AG09309 (cell line): ENCODE results near the gene SLX4.

ENCODE experiments used
- DNase-seq: peaks from one replicate; pipeline ENCODE4 v3.0.0-alpha.2; 2010; ENCODE audit warnings: low read depth
- H3K4me3 ChIP-seq: 2 replicates; pipeline ENCODE4 v1.5.1; 2011; ENCODE audit warnings: mild to moderate bottlenecking, low read depth, low read length, moderate library complexity; ENCODE audit not compliant: control insufficient read depth
- TF ChIP-seq, protein P1 (sequence below): IDR thresholded peaks from 2 replicates; pipeline ENCODE4 v1.5.1; 2011; ENCODE audit warnings: mild to moderate bottlenecking, low read depth, low read length, inconsistent platforms; ENCODE audit not compliant: insufficient read depth, control insufficient read depth; ENCODE audit errors: missing control alignments

SLX4 gene

GRCh38 chr16:3542601-3543373 is 68.6 kb downstream of the SLX4 start:
- TF ChIP-seq, protein P1, sequence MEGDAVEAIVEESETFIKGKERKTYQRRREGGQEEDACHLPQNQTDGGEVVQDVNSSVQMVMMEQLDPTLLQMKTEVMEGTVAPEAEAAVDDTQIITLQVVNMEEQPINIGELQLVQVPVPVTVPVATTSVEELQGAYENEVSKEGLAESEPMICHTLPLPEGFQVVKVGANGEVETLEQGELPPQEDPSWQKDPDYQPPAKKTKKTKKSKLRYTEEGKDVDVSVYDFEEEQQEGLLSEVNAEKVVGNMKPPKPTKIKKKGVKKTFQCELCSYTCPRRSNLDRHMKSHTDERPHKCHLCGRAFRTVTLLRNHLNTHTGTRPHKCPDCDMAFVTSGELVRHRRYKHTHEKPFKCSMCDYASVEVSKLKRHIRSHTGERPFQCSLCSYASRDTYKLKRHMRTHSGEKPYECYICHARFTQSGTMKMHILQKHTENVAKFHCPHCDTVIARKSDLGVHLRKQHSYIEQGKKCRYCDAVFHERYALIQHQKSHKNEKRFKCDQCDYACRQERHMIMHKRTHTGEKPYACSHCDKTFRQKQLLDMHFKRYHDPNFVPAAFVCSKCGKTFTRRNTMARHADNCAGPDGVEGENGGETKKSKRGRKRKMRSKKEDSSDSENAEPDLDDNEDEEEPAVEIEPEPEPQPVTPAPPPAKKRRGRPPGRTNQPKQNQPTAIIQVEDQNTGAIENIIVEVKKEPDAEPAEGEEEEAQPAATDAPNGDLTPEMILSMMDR: no peak
- H3K4me3 ChIP-seq: no peak overlapping the region
- no peak for DNase-seq

DNA sequence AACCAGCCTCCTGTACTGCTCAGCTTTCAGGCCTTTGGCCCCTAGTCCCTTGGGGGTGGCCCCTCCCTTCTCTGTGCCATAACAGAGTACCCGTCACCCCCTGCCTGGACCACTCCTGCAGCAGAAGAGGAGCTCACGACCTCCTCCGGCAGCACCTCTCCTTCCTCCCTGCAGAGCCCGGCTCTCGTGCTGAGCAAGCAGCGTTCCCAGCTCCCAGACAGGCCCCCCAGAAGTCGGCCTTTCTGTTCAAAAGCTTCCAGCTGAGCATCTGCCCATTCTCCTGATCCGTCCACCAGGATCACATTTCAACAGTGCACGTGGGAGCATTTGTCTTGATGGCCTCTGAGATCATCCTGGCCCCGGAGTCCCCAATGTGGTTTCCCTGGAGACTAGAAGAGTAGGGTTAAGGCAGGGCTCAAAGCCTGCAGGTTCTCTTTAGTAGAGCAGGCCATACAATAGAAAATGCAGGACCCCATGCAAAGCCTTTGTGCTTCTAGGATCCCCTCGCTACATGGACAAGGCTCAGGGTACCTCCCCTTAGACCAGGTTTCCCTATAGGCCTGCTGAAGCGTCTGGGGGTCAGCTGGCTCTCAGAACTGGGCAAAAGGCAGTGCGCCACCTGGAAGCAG is 69.8 kb downstream of the SLX4 start:
- no peak for DNase-seq
- H3K4me3 ChIP-seq: no peak overlapping the region
- TF ChIP-seq, protein P1: no peak

DNA sequence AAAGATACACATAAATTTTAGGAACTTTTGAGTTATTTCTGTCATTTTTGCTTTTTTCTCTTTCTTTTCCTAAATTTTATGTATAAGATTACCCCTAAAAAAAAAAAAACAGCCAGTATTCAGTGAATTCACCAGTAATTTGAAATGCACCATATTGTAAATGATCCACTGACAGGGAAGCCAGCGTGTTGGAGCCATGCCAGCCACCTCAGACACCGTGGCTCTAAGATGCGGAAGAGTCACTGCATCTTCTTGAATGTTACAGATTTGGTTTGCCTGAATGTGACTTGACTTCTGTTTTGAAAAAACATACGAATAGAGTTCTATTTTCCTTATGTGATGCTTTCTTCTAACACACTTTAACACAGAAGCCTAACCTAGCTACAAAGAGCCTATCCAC is 73.2 kb downstream of the SLX4 start:
- TF ChIP-seq, protein P1: no peak
- no peak for DNase-seq
- H3K4me3 ChIP-seq: no peak overlapping the region

DNA sequence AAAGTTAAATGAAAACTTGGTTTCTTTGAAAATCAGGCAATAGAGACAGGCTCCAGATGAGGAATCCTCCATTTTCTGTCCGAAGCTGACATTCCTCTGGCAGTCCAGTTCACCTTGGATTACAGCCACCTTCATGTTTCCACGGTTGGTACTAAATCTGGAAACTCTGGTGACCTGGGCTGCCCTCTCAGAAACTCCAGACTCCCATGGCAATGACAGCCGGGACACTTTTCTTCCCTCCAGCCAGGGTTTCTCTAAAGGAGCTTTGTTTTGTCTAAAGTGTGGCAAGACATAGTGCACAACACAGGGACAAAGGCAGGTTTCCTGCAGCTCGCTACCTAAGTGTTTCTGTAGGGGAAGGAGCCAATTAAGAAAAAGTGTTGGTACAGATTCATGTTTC is 74.6 kb downstream of the SLX4 start:
- TF ChIP-seq, protein P1: no peak
- H3K4me3 ChIP-seq: no peak overlapping the region
- DNase-seq: no peak

DNA sequence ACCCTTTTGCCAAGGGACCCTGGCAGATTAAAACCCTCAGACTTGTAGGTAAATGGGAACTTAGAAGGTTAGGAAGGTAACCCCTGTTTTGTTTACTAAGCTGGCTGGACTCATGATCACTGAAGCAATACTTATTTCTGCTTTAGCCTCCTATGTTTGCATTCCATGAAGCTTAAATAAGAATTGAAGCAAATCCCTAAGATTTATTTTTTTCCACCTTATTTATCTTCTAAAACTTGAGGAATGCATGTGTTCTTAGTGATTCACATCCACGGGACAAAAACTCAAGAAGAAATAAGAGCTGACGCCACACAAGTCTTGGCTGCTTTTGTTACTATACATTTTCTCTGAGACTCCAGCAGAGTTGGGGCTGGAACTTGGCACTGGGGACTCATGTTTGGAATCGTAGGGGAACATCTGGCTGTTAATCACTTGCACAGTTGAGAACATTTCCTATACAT is 75.1 kb downstream of the SLX4 start:
- DNase-seq: no peak
- TF ChIP-seq, protein P1: no peak
- no peak overlapping the region for H3K4me3 ChIP-seq

GRCh38 chr16:3534126-3534525 is 77.3 kb downstream of the SLX4 start:
- H3K4me3 ChIP-seq: no peak overlapping the region
- TF ChIP-seq, protein P1: no peak
- no peak for DNase-seq
